ENCODE data around the gene RAB27B. TPM values are rescaled to one million over a fixed set of nuclear protein-coding genes. Genes with fewer than 3 reads are reported as not detected.

RAB27B gene
- total and polyA plus RNA-seq, 2 experiments from 2014 or later, result 4.5 to 13.1 TPM

- Histone ChIP-seq H3K4me1 (ENCODE audit: insufficient read depth) (no peaks in the 10 kb centered on the region), H3K36me3 (replicated peaks; ENCODE audit: insufficient read depth, low read depth) (no peaks in the 10 kb centered on the region), H4K20me1 (ENCODE audit: insufficient read depth, poor library complexity, severe bottlenecking) (no peaks in the 10 kb centered on the region), H3K4me3 (no peak overlapping the region), H3K79me2 (no peaks in the 10 kb centered on the region), H3K27ac (no peak overlapping the region), H3K9me2 (replicated peaks; ENCODE audit: insufficient read depth) (no peaks in the 10 kb centered on the region), H3K4me2 (no peak overlapping the region), H2AFZ (no peak overlapping the region), H3K9me3 (ENCODE audit: low read depth) (no peaks in the 10 kb centered on the region), H3K27me3 (no peaks in the 10 kb centered on the region)
- no peak for DNase-seq (ENCODE audit: low spot score)
- no peak for TF ChIP-seq EZH2phosphoT487 (IDR thresholded peaks at IDR 0.05; ENCODE audit: low read depth, severe bottlenecking, unreplicated experiment)
- TF ChIP-seq CTCF (IDR thresholded peaks at IDR 0.05; ENCODE audit: poor library complexity), result no peak
- TF ChIP-seq EZH2 (IDR thresholded peaks at IDR 0.05; ENCODE audit: borderline replicate concordance), result no peak
- 96% methylated on average over 6 of the region's 6 CpGs for WGBS (ENCODE audit: low lambda C conversion rate, missing lambda C conversion rate)
Measured at GRCh38 chr18:54919412-54919811, 91.1 kb downstream of the RAB27B start.

GRCh38 chr18:54923339-54923956 is 95.2 kb downstream of the RAB27B start:
- H3K9me3 ChIP-seq (ENCODE audit: low read depth), result no peaks in the 10 kb centered on the region
- no peaks in the 10 kb centered on the region for H3K9me2 ChIP-seq (replicated peaks; ENCODE audit: insufficient read depth)
- WGBS (ENCODE audit: low lambda C conversion rate, missing lambda C conversion rate), result 68% methylated on average over 4 of the region's 4 CpGs
- H3K4me2 ChIP-seq, result no peak overlapping the region
- TF ChIP-seq EZH2phosphoT487 (IDR thresholded peaks at IDR 0.05; ENCODE audit: low read depth, severe bottlenecking, unreplicated experiment) (no peak), EZH2 (IDR thresholded peaks at IDR 0.05; ENCODE audit: borderline replicate concordance) (no peak), CTCF (IDR thresholded peaks at IDR 0.05; ENCODE audit: poor library complexity) (no peak)
- H4K20me1 ChIP-seq (ENCODE audit: insufficient read depth, poor library complexity, severe bottlenecking), result no peaks in the 10 kb centered on the region
- DNase-seq (ENCODE audit: low spot score), result no peak
- no peak overlapping the region for H3K4me3 ChIP-seq
- no peaks in the 10 kb centered on the region for H3K27me3 ChIP-seq
- no peak overlapping the region for H2AFZ ChIP-seq
- H3K27ac ChIP-seq, result no peak overlapping the region
- H3K79me2 ChIP-seq, result no peaks in the 10 kb centered on the region
- H3K4me1 ChIP-seq (ENCODE audit: insufficient read depth), result no peaks in the 10 kb centered on the region
- no peaks in the 10 kb centered on the region for H3K36me3 ChIP-seq (replicated peaks; ENCODE audit: insufficient read depth, low read depth)

- Histone ChIP-seq H3K4me2 (no peak overlapping the region), H3K36me3 (replicated peaks; ENCODE audit: insufficient read depth, low read depth) (no peaks in the 10 kb centered on the region), H3K4me1 (ENCODE audit: insufficient read depth) (no peaks in the 10 kb centered on the region), H3K9me2 (replicated peaks; ENCODE audit: insufficient read depth) (no peaks in the 10 kb centered on the region), H4K20me1 (ENCODE audit: insufficient read depth, poor library complexity, severe bottlenecking) (no peaks in the 10 kb centered on the region), H3K79me2 (no peaks in the 10 kb centered on the region), H3K27ac (no peak overlapping the region), H3K27me3 (no peaks in the 10 kb centered on the region), H3K4me3 (no peak overlapping the region), H2AFZ (no peak overlapping the region), H3K9me3 (ENCODE audit: low read depth) (no peaks in the 10 kb centered on the region)
- WGBS (ENCODE audit: low lambda C conversion rate, missing lambda C conversion rate), result 92% methylated on average over 1 of the region's 1 CpG
- no peak for TF ChIP-seq CTCF (IDR thresholded peaks at IDR 0.05; ENCODE audit: poor library complexity)
- no peak for TF ChIP-seq EZH2phosphoT487 (IDR thresholded peaks at IDR 0.05; ENCODE audit: low read depth, severe bottlenecking, unreplicated experiment)
- no peak for TF ChIP-seq EZH2 (IDR thresholded peaks at IDR 0.05; ENCODE audit: borderline replicate concordance)
- DNase-seq (ENCODE audit: low spot score), result no peak
Measured at GRCh38 chr18:54924948-54925347, 96.7 kb downstream of the RAB27B start.
